ENCODE data around the gene CALR3.
"Not testable (repeated sequence)": the region's sequence is repeated elsewhere in the genome, so short reads cannot be mapped to it uniquely, and the experiment has no call there.

Gene CALR3

GRCh38 chr19:16497042-16497441 is 1.1 kb upstream of the CALR3 start:
- DNase-seq (ENCODE audit: low read depth, low spot score): no peak

DNA sequence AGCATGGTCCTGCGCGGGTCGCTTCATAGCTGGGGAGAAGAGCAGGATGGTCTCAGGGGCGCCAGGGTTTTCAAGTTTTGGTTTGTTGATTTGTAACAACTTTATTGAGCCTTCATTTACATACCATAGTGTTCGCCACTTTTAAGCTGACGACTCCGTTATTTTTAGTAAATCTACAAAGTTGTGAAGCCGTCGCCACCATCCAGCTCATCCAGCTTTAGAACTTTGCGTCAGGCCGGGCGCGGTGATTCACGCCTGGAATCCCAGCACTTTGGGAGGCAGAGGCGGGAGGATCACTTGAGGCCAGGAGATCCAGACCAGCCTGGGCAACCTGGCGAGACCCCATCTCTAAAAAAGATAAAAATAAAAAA is 631 bp upstream of the CALR3 start:
- DNase-seq (ENCODE audit: low read depth, low spot score): peak; percentile 62

GRCh38 chr19:16486476-16486875 is 9.5 kb downstream of the CALR3 start:
- not testable (repeated sequence) for DNase-seq (ENCODE audit: low read depth, low spot score)

DNA sequence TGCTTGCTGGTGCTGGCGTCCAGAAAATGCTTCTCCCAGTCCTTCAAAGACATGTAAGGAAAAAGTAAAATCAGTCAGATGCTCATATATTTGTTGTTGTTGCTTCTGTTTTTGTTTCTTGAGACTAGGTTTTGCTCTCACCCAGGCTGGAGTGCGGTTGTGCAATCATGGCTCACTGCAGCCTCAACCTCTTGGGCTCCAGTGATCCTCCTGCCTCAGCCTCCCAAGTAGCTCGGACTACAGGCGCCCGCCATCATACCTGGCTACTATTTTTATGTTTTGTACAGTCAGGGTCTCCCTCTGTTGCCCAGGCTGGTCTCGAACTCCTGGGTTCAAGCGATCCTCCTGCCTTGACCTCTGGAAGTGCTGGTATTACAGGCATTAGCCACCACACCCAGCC is 13.2 kb downstream of the CALR3 start:
- no peak for DNase-seq (ENCODE audit: low read depth, low spot score)

- DNase-seq (ENCODE audit: low read depth, low spot score): no peak
Measured at GRCh38 chr19:16477311-16477710, 18.7 kb downstream of the CALR3 start.

DNA sequence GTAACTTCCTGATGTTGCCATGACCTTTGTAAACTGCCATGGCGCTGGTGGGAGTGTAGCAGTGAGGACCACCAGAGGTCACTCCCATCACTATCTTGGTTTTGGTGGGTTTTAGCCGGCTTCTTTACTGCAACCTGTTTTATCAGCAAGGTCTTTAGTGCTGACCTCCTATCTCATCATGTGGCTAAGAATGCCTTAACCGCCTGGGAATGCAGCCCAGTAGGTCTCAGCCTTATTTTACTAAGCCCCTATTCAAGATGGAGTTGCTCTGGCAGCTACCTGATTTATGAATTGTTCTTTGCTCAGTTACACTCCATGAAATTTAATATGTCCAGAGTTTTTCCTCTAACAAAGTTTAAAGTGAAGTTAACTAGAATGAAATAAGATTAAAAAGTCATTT is 19.6 kb downstream of the CALR3 start:
- DNase-seq (ENCODE audit: low read depth, low spot score): no peak

- DNase-seq (ENCODE audit: low read depth, low spot score): no peak
Measured at GRCh38 chr19:16473875-16474392, 22.0 kb downstream of the CALR3 start.

DNA sequence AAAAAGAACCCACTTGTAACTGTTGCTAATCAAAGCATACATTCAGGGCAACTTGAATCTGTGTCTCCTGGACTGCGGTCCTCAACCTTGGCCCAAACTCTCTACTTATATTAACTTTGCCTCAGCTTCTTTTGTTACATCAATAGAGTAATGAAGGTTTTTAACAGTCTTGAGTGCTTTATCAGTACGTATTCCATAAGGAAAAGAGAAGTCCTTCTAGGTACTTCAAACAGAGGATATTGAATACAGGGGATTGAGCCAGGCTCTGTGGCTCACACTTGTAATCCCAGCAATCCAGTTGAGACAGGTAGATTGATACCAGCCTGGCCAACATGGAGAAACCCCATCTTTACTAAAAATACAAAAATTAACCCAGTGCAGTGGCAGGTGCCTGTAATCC is 23.0 kb downstream of the CALR3 start:
- DNase-seq (ENCODE audit: low read depth, low spot score): no peak

- not testable (repeated sequence) for DNase-seq (ENCODE audit: low read depth, low spot score)
Measured at GRCh38 chr19:16472559-16472899, 23.4 kb downstream of the CALR3 start.

- peak; percentile 55 for DNase-seq (ENCODE audit: low read depth, low spot score)
Measured at GRCh38 chr19:16470911-16471811, 24.8 kb downstream of the CALR3 start.

DNA sequence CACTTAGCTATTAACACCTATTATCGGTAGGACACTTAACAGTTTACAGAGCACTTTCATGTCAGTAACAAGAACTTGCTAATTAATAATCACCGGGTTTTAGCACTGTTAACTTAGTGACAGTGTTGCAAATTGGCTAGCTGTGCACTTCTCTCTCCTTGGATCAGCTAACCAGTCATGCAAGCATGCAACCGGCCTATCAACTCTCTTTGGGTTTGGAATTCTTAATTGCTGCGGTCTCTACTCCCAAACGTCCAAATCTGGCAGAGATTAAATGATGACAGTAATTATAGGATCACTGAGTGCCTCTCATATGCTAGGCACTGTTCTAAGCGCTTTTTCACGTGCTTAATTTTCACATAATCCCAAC is 25.4 kb downstream of the CALR3 start:
- peak; percentile 36 for DNase-seq (ENCODE audit: low read depth, low spot score)

DNA sequence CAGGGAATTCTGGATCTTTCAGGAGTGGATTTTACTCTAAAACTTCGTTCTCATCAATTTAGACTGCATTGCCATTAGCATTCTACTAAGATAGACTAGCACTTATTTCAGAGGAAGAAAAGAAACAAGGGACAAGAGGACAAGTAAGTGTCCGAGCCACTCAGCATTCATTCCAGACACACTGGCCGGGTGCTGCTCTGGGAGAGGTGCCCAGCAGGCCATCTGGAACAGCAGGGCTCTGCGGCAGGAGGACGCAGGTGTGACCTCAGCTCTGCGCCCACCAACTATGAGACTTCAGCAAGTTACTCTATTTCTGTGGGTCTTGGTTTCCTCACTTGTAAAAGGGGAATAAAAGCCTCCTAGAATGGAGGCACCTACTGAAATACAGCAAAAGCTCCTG is 28.4 kb downstream of the CALR3 start:
- DNase-seq (ENCODE audit: low read depth, low spot score): no peak

GRCh38 chr19:16466802-16467427 is 29.1 kb downstream of the CALR3 start:
- not testable (repeated sequence) for DNase-seq (ENCODE audit: low read depth, low spot score)

- DNase-seq (ENCODE audit: low read depth, low spot score): no peak
Measured at GRCh38 chr19:16465239-16465638, 30.7 kb downstream of the CALR3 start.

- DNase-seq (ENCODE audit: low read depth, low spot score): peak; percentile 50
Measured at GRCh38 chr19:16463991-16464575, 31.9 kb downstream of the CALR3 start.

- no peak for DNase-seq (ENCODE audit: low read depth, low spot score)
Measured at GRCh38 chr19:16463341-16463990, 32.5 kb downstream of the CALR3 start.

GRCh38 chr19:16462757-16463250 is 33.2 kb downstream of the CALR3 start:
- DNase-seq (ENCODE audit: low read depth, low spot score): peak; percentile 42

GRCh38 chr19:16461630-16462051 is 34.3 kb downstream of the CALR3 start:
- no peak for DNase-seq (ENCODE audit: low read depth, low spot score)

- DNase-seq (ENCODE audit: low read depth, low spot score): no peak
Measured at GRCh38 chr19:16460454-16460853, 35.5 kb downstream of the CALR3 start.

- DNase-seq (ENCODE audit: low read depth, low spot score): no peak
Measured at GRCh38 chr19:16459680-16460079, 36.3 kb downstream of the CALR3 start.

- no peak for DNase-seq (ENCODE audit: low read depth, low spot score)
Measured at GRCh38 chr19:16458391-16459341, 37.3 kb downstream of the CALR3 start.
